Trophoblast cell (in vitro differentiated cells and primary cell): ENCODE data around the gene SCAANT1.

Experiments used
- DNase-seq, 2 donors: peaks; one replicate each; pipeline ENCODE4 v3.0.0-alpha.2; 2016
- H2AFZ ChIP-seq: 2 replicates; pipeline ENCODE4 v1.6.1; 2013; ENCODE audit warnings: low read length, moderate library complexity, mild to moderate bottlenecking; ENCODE audit not compliant: insufficient read depth, poor library complexity
- H2AK5ac ChIP-seq: 2 replicates; pipeline ENCODE4 v1.6.1; 2013; ENCODE audit warnings: mild to moderate bottlenecking, low read length
- H2BK120ac ChIP-seq: 2 replicates; pipeline ENCODE4 v1.6.1; 2013; ENCODE audit warnings: low read length, mild to moderate bottlenecking, moderate library complexity; ENCODE audit not compliant: insufficient read depth, poor library complexity
- H2BK12ac ChIP-seq: 2 replicates; pipeline ENCODE4 v1.6.1; 2013; ENCODE audit warnings: mild to moderate bottlenecking, low read length, moderate library complexity
- H2BK5ac ChIP-seq: 2 replicates; pipeline ENCODE4 v1.6.1; 2013; ENCODE audit warnings: low read length, low read depth, moderate library complexity, mild to moderate bottlenecking; ENCODE audit not compliant: poor library complexity
- H3K14ac ChIP-seq: 2 replicates; pipeline ENCODE4 v1.6.1; 2013; ENCODE audit warnings: mild to moderate bottlenecking, low read length
- H3K18ac ChIP-seq: 2 replicates; pipeline ENCODE4 v1.6.1; 2013; ENCODE audit warnings: mild to moderate bottlenecking, low read length
- H3K23ac ChIP-seq: 2 replicates; pipeline ENCODE4 v1.6.1; 2013; ENCODE audit warnings: low read length
- H3K27ac ChIP-seq: 2 replicates; pipeline ENCODE4 v1.5.1; 2013; ENCODE audit warnings: low read depth, mild to moderate bottlenecking, inconsistent platforms, low read length, moderate library complexity
- H3K27me3 ChIP-seq: 2 replicates; pipeline ENCODE4 v1.6.1; 2013; ENCODE audit warnings: inconsistent platforms, mild to moderate bottlenecking, low read length, moderate library complexity; ENCODE audit not compliant: insufficient read depth
- H3K36me3 ChIP-seq, 2 experiments: 1 replicate in 1 of 2; 2 replicates in 1 of 2; pipeline ENCODE4 v1.6.1; 2013; ENCODE audit warnings: low read length in 2 of 2, mild to moderate bottlenecking in 2 of 2, moderate library complexity in 1 of 2; ENCODE audit not compliant: insufficient read depth in 2 of 2, control insufficient read depth in 1 of 2
- H3K4ac ChIP-seq: 2 replicates; pipeline ENCODE4 v1.6.1; 2013; ENCODE audit warnings: low read depth, mild to moderate bottlenecking, low read length, moderate library complexity
- H3K4me1 ChIP-seq, 2 experiments: 1 replicate in 1 of 2; 2 replicates in 1 of 2; pipeline ENCODE4 v1.6.1; 2013; ENCODE audit warnings: low read length in 2 of 2, mild to moderate bottlenecking in 2 of 2, moderate library complexity in 1 of 2; ENCODE audit not compliant: insufficient read depth in 2 of 2, control insufficient read depth in 1 of 2
- H3K4me2 ChIP-seq: 2 replicates; pipeline ENCODE4 v1.6.1; 2013; ENCODE audit warnings: inconsistent platforms, mild to moderate bottlenecking, low read length, moderate library complexity
- H3K4me3 ChIP-seq: 2 replicates; pipeline ENCODE4 v1.5.1; 2013; ENCODE audit warnings: mild to moderate bottlenecking, low read depth, low read length, inconsistent platforms
- H3K79me1 ChIP-seq: one replicate; pipeline ENCODE4 v1.6.1; 2013; ENCODE audit warnings: low read length
- H3K79me2 ChIP-seq: 2 replicates; pipeline ENCODE4 v1.6.1; 2013; ENCODE audit warnings: low read length, mild to moderate bottlenecking; ENCODE audit not compliant: control insufficient read depth, insufficient read depth, poor library complexity
- H3K9ac ChIP-seq: 2 replicates; pipeline ENCODE4 v1.6.1; 2013; ENCODE audit warnings: mild to moderate bottlenecking, low read length
- H3K9me3 ChIP-seq: 2 replicates; pipeline ENCODE4 v1.6.1; 2013; ENCODE audit warnings: low read depth, mild to moderate bottlenecking, control low read depth, inconsistent platforms, low read length; ENCODE audit not compliant: insufficient read depth
- H4K12ac ChIP-seq: 2 replicates; pipeline ENCODE4 v1.6.1; 2013; ENCODE audit warnings: low read depth, mild to moderate bottlenecking, low read length, moderate library complexity
- H4K8ac ChIP-seq: 2 replicates; pipeline ENCODE4 v1.6.1; 2013; ENCODE audit warnings: low read depth, mild to moderate bottlenecking, low read length, moderate library complexity
- H4K91ac ChIP-seq: one replicate; pipeline ENCODE4 v1.6.1; 2013; ENCODE audit warnings: low read depth, mild to moderate bottlenecking, low read length, moderate library complexity
- WGBS: extraction: QIAGEN DNeasy Blood & Tissue Kit; methylation state at CpG from one replicate; pipeline ENCODE4 v1.1.7; 2013; ENCODE audit warnings: missing lambda C conversion rate; ENCODE audit not compliant: insufficient read length, insufficient coverage; ENCODE audit errors: extremely low coverage; 5-methylcytosine and 5-hydroxymethylcytosine counted together

Gene SCAANT1

GRCh38 chr3:63940389-63940757, 28.2 kb upstream of the SCAANT1 start:
- Histone ChIP-seq H2BK120ac (no peak overlapping the region), H2AK5ac (no peak overlapping the region), H3K79me2 (no peaks in the 10 kb centered on the region), H3K79me1 (no peaks in the 10 kb centered on the region), H3K18ac (no peak overlapping the region), H3K14ac (no peak overlapping the region), H3K4me3 (no peak overlapping the region), H3K9me3 (no peaks in the 10 kb centered on the region), H4K8ac (no peak overlapping the region), H3K4me2 (no peak overlapping the region), H3K27ac (no peak overlapping the region), H3K4me1 (no peaks in the 10 kb centered on the region), H2BK5ac (no peak overlapping the region), H2AFZ (no peak overlapping the region), H3K4ac (no peak overlapping the region), H3K9ac (no peak overlapping the region), H4K12ac (no peak overlapping the region), H2BK12ac (no peak overlapping the region), H3K23ac (no peak overlapping the region), H3K36me3 (peaks cover 0 to 4% of the 10 kb centered on the region in 2 experiments), H3K27me3 (no peaks in the 10 kb centered on the region), H4K91ac (no peak overlapping the region)
- peak; percentile 31 to 90 for DNase-seq
- WGBS, result no CpG with 5 or more reads among the region's 4 CpGs

GRCh38 chr3:63937661-63938651, 25.8 kb upstream of the SCAANT1 start:
- H4K8ac ChIP-seq, result no peak overlapping the region
- H3K36me3 ChIP-seq, result peaks cover 0 to 2% of the 10 kb centered on the region in 2 experiments
- H2AK5ac ChIP-seq, result no peak overlapping the region
- no peak overlapping the region for H2AFZ ChIP-seq
- H2BK12ac ChIP-seq, result no peak overlapping the region
- no peaks in the 10 kb centered on the region for H3K9me3 ChIP-seq
- H3K27me3 ChIP-seq, result no peaks in the 10 kb centered on the region
- no peak overlapping the region for H3K18ac ChIP-seq
- H3K23ac ChIP-seq, result no peak overlapping the region
- no peak overlapping the region for H2BK120ac ChIP-seq
- H4K12ac ChIP-seq, result no peak overlapping the region
- peak; percentile 71 to 86 for DNase-seq
- no peak overlapping the region for H4K91ac ChIP-seq
- no peaks in the 10 kb centered on the region for H3K4me1 ChIP-seq
- no peak overlapping the region for H3K9ac ChIP-seq
- no peaks in the 10 kb centered on the region for H3K79me2 ChIP-seq
- H3K27ac ChIP-seq, result no peak overlapping the region
- no peak overlapping the region for H3K14ac ChIP-seq
- no peaks in the 10 kb centered on the region for H3K79me1 ChIP-seq
- H3K4ac ChIP-seq, result no peak overlapping the region
- WGBS, result no CpG with 5 or more reads among the region's 6 CpGs
- no peak overlapping the region for H2BK5ac ChIP-seq
- H3K4me3 ChIP-seq, result no peak overlapping the region
- H3K4me2 ChIP-seq, result no peak overlapping the region

- no peak overlapping the region for H2AFZ ChIP-seq
- no peak overlapping the region for H3K18ac ChIP-seq
- no peak overlapping the region for H2BK5ac ChIP-seq
- no peaks in the 10 kb centered on the region for H3K79me1 ChIP-seq
- no peak overlapping the region for H3K9ac ChIP-seq
- H3K36me3 ChIP-seq, result peaks cover 0 to 2% of the 10 kb centered on the region in 2 experiments
- H2BK12ac ChIP-seq, result no peak overlapping the region
- H3K4me3 ChIP-seq, result no peak overlapping the region
- no peak overlapping the region for H4K91ac ChIP-seq
- no peak overlapping the region for H3K4me2 ChIP-seq
- H2AK5ac ChIP-seq, result no peak overlapping the region
- H2BK120ac ChIP-seq, result no peak overlapping the region
- no peak overlapping the region for H4K8ac ChIP-seq
- no peak overlapping the region for H3K14ac ChIP-seq
- DNase-seq, result no peak
- H4K12ac ChIP-seq, result no peak overlapping the region
- no peaks in the 10 kb centered on the region for H3K4me1 ChIP-seq
- no peak overlapping the region for H3K27ac ChIP-seq
- no peaks in the 10 kb centered on the region for H3K79me2 ChIP-seq
- no peaks in the 10 kb centered on the region for H3K9me3 ChIP-seq
- WGBS, result no CpG with 5 or more reads among the region's 4 CpGs
- H3K23ac ChIP-seq, result no peak overlapping the region
- no peak overlapping the region for H3K4ac ChIP-seq
- H3K27me3 ChIP-seq, result no peaks in the 10 kb centered on the region
Observed at GRCh38 chr3:63936925-63937324, 24.7 kb upstream of the SCAANT1 start.

GRCh38 chr3:63934041-63934866, 22.1 kb upstream of the SCAANT1 start:
- no peaks in the 10 kb centered on the region for H3K27me3 ChIP-seq
- no peak overlapping the region for H2AFZ ChIP-seq
- no peak overlapping the region for H3K27ac ChIP-seq
- no peak overlapping the region for H3K4me2 ChIP-seq
- no peaks in the 10 kb centered on the region for H3K9me3 ChIP-seq
- DNase-seq, result no peak
- no peak overlapping the region for H3K23ac ChIP-seq
- H3K9ac ChIP-seq, result no peak overlapping the region
- H3K14ac ChIP-seq, result no peak overlapping the region
- H3K79me2 ChIP-seq, result peaks cover 2% of the 10 kb centered on the region
- no peak overlapping the region for H2AK5ac ChIP-seq
- H3K79me1 ChIP-seq, result no peaks in the 10 kb centered on the region
- no peak overlapping the region for H2BK5ac ChIP-seq
- H4K12ac ChIP-seq, result no peak overlapping the region
- H4K91ac ChIP-seq, result no peak overlapping the region
- peaks cover 0 to 2% of the 10 kb centered on the region in 2 experiments for H3K36me3 ChIP-seq
- no peak overlapping the region for H3K4me3 ChIP-seq
- H3K18ac ChIP-seq, result no peak overlapping the region
- H2BK12ac ChIP-seq, result no peak overlapping the region
- WGBS, result no CpG with 5 or more reads among the region's 6 CpGs
- no peaks in the 10 kb centered on the region for H3K4me1 ChIP-seq
- H4K8ac ChIP-seq, result no peak overlapping the region
- H3K4ac ChIP-seq, result no peak overlapping the region
- no peak overlapping the region for H2BK120ac ChIP-seq
